H7 (cell line): ENCODE data around the gene DDX51. TPM values are rescaled to one million over a fixed set of nuclear protein-coding genes. Genes with fewer than 3 reads are reported as not detected.
A peak's percentile ranks its signal among the peaks of the same experiment; 100 is the strongest.
"Not testable (repeated sequence)": the region's sequence is repeated elsewhere in the genome, so short reads cannot be mapped to it uniquely, and the experiment has no call there.

ENCODE experiments used
- DNase-seq: peaks from one replicate; pipeline ENCODE4 v3.0.0; 2012
- H3K27me3 ChIP-seq: 2 replicates; pipeline ENCODE4 v1.6.0; 2011; ENCODE audit warnings: mild to moderate bottlenecking, low read length; ENCODE audit not compliant: control insufficient read depth, insufficient read depth
- H3K36me3 ChIP-seq: replicated peaks from 2 replicates; pipeline ENCODE4 v1.5.1; 2011; ENCODE audit warnings: low read length; ENCODE audit not compliant: control insufficient read depth, insufficient read depth
- H3K4me3 ChIP-seq: 2 replicates; pipeline ENCODE4 v1.5.1; 2011; ENCODE audit warnings: low read depth, mild to moderate bottlenecking, control low read depth, low read length, moderate library complexity; ENCODE audit not compliant: insufficient read depth
- total RNA-seq: library from RNA; depleted of rRNA; stranded (reverse); fragments of >200 nt; shearing (Covaris generic); gene quantifications from 2 replicates; pipeline ENCODE4 v1.2.3, GENCODE V29; 2014

DDX51 gene
- total RNA-seq, 1 experiment from 2014 or later, result 16.1 TPM

DNA sequence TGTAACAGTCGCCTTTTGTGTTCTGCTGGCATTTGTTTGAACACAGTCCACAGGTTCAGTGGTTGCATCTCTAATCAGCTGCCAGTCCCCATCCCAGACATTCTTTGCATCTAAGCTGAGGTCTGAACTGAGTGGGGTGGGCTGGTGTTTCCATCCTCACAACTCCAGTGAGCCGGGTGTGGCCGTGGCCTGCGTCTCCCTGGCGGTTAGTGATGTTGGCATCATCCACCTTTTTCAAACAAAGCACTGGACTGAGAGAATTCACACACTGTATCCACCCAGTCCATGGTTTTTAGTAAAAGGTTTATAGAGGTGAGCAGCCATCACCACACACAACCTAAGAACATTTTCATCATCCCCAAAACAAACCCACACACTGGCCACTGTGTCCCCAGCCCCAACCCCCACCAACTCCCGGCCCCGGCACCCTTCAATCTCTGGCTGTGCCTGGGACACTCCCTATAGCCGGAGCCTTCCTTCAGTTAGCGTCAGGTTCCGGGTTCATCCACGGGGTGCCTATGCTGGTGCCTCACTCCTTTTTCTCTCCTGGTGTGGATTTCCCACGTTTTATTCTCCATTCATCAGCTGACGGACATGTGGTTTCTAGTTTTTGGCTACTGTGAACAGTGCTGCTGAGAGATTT lies 6.5 kb downstream of the DDX51 start:
- no peak for DNase-seq
- Histone ChIP-seq H3K27me3 (no peaks in the 10 kb centered on the region), H3K4me3 (no peak overlapping the region), H3K36me3 (peaks cover 21% of the 10 kb centered on the region)

DNA sequence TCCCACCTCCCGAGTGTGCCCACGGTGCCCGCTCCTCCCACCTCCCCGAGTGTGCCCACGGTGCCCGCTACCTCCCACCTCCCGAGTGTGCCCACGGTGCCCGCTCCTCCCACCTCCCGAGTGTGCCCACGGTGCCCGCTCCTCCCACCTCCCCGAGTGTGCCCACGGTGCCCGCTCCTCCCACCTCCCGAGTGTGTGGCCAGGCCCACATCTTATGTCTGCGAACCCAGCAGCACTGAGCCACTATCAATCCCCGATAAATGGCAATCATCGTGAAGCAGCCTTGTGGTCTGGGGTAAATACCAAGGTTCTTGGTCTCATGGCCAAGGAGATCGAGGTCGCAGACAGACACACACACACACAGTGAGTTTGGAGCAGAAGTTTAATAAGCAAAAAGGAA lies 7.9 kb downstream of the DDX51 start:
- H3K4me3 ChIP-seq, H3K27me3 ChIP-seq, DNase-seq: not testable (repeated sequence)
- H3K36me3 ChIP-seq, result peaks cover 17% of the 10 kb centered on the region

DNA sequence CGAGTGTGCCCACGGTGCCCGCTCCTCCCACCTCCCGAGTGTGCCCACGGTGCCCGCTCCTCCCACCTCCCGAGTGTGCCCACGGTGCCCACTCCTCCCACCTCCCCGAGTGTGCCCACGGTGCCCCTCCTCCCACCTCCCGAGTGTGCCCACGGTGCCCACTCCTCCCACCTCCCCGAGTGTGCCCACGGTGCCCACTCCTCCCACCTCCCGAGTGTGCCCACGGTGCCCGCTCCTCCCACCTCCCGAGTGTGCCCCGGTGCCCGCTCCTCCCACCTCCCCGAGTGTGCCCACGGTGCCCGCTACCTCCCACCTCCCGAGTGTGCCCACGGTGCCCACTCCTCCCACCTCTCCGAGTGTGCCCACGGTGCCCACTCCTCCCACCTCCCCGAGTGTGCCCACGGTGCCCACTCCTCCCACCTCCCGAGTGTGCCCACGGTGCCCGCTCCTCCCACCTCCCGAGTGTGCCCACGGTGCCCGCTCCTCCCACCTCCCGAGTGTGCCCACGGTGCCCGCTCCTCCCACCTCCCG lies 9.4 kb downstream of the DDX51 start:
- not testable (repeated sequence) for DNase-seq, H3K27me3 ChIP-seq, H3K36me3 ChIP-seq, H3K4me3 ChIP-seq

DNA sequence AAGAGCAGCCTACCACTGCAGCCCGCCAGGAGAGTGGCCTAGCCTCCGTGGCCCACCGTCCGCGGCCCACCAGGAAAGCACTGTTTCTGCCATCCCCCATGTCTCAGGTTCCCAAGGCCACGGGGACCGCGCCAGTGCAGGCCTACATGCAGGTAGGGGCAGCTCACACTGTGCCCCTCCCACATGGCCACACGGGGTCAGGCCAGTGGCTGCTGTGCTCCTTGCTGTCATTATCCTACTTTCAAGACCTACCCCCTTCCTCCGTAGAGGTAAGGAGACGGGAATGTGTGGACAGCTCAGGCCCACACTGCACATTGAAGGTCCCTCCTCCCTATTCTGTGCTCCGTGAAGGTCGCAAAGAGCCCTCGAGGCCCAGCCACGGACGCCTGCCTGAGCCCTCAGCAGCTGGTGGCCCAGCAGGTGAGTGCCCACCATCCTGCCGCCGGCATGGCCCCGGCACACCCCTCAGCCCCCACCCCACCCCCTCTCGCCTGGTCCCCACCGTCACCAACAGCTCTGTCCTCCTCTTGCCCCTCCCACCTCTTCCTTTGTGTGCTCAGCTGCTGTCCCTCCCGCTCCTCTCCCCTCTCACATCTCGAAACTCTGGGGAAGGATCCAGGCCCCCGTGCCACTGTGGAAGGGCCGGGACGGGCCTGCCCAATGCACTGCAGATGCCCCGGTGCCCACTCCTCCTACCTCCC lies 10.0 kb downstream of the DDX51 start:
- no peak overlapping the region for H3K4me3 ChIP-seq
- peak; percentile 80 for DNase-seq
- peaks cover 2% of the 10 kb centered on the region for H3K36me3 ChIP-seq
- H3K27me3 ChIP-seq, result no peaks in the 10 kb centered on the region

DNA sequence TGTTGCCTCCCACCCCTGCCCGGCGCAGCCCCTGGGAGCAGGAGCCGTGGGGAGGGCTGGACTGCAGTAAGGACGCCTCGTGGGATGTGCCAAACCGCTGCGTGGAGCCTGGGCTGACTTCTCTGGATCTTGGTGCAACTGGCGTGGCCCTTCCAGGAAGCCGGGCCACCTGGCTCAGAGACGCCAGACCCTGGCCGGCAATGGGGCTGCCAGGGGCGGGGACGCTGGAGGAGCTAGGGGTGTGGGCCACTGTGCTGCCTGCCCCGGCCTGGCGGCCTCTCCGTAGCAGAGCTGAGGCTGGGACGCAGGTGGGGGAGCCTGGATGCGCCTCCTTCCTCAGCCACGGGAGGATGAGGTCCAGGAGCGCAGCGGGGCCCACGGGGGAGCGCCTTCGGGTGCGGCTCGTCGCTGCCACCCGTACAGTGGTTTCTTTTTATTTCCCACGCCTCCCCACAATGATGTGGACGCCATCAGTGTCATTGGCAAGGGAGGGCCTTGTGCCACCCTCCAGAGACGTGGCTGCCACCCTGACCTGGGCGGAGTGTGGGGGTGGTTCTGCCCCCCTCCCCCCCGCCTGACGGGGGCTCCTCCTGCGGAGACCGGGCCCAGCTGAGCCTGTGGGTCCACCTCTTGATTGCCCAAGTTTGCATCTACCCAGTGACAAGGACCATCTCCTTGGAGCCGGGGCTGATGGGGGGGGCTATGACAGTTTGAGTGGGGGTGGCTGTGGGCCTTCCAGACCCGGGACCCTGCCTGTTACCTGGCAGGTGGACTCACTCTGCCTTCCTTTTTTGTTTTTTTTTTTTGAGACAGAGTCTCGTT lies 11.3 kb downstream of the DDX51 start:
- DNase-seq, result no peak
- H3K36me3 ChIP-seq, result no peaks in the 10 kb centered on the region
- no peak overlapping the region for H3K4me3 ChIP-seq
- no peaks in the 10 kb centered on the region for H3K27me3 ChIP-seq

DNA sequence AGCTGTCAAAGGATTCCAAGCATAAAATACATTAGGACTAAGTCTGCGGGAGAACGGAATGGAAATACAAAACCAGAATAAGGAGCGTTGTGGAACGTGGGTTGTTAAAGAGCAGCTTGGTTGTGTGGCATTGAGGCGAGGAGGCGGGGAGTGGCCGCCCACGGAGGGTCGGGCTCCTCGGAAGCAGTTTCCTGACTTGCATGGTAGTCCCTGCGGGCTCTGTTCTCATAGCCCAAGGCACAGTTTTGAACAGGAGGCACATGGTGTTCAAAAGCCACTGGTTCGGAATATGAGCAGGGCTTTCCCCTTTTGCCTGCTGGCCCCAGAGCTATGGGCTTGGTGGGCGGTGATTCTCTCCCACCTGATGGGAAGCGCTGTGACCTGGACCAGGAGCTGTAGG lies 12.2 kb downstream of the DDX51 start:
- Histone ChIP-seq H3K27me3 (no peaks in the 10 kb centered on the region), H3K36me3 (no peaks in the 10 kb centered on the region; the same call in 1 of the 2 replicates), H3K4me3 (no peak overlapping the region)
- no peak for DNase-seq

DNA sequence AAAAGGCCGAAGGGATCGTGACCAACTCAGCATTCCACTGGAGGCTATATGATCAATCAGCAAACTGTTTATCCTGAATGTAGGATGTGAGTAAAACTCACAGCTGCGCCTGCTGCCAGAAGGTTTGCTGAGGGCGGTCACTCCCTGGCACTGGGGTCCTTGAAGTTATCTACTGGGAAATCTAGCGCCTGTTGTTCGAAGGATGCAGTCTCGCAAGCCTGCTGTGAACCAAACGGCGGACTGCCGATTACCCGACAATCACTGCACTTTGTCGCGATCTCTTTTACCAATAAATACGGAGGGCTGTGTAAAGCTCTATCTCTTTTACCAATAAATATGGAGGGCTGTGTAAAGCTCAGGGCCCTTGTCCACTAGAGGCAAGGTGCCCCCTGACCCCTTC lies 12.9 kb downstream of the DDX51 start:
- Histone ChIP-seq H3K27me3 (no peaks in the 10 kb centered on the region), H3K36me3 (peaks cover 4% of the 10 kb centered on the region), H3K4me3 (no peak overlapping the region)
- no peak for DNase-seq

DNA sequence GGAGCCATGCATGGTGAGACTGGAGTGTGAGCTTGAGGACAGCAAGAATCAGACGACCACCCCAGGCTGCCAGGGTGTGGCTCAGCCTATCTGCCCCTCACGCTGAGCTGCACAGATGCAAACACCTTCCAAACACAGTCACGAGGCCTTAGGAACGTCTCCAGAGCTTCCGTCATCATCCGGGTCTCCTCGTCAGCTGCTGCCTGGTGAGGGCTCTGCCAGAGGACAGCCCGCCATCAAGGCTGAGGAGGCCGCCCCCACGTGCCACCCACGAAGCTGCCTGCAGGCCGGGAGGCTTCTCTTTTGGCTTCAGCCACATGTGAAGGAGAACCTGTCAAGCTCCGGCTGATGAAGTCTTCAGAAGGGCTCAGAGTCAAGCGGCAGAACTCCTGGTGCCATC lies 13.4 kb downstream of the DDX51 start:
- Histone ChIP-seq H3K4me3 (no peak overlapping the region), H3K27me3 (no peaks in the 10 kb centered on the region), H3K36me3 (peaks cover 6% of the 10 kb centered on the region)
- no peak for DNase-seq

DNA sequence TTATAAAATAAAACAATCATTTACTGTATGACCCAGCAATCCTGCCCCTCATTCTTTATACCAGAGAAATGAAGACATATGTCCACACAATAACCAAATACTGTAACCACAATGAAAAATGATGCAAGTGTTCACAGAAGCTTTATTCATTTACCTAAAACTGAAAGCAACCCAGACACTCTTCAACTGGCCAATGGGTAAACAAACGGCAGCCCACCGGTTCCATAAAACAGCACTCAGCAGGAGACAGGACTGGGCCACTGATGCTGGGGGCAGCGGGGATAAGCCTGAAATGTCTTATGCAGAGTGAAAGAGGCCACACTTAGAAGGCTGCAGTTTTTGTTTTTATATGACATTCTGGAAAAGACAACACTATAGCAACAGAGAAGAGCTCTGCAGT lies 15.1 kb downstream of the DDX51 start:
- H3K36me3 ChIP-seq, result peaks cover 6% of the 10 kb centered on the region
- no peak for DNase-seq

DNA sequence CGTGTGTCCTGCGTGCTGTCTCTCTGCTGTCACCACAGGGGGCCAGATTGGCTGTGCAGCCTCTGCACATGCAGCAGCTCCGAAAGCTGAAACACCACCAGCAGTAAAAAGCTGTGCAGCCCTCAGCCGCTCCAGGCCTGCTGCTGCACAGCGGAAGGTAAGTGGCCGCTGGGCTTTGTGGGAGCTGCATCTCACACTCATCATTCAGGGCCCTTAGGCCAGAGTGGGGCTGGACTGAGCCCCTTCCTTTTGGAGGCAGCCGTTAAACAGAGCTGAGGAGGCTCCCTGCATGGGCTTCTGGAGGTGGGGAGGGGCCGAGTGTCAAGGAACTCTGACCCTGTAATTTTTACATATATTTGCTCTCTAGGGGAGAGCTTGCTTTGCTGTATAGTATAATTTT lies 17.1 kb downstream of the DDX51 start:
- H3K4me3 ChIP-seq, result no peak overlapping the region
- peak; percentile 13 for DNase-seq
- H3K27me3 ChIP-seq, result no peaks in the 10 kb centered on the region
- peaks cover 6% of the 10 kb centered on the region for H3K36me3 ChIP-seq

More for the DNA sequence above, 15.1 kb downstream of the DDX51 start:
- H3K4me3 ChIP-seq, result no peak overlapping the region
- no peaks in the 10 kb centered on the region for H3K27me3 ChIP-seq

DNA sequence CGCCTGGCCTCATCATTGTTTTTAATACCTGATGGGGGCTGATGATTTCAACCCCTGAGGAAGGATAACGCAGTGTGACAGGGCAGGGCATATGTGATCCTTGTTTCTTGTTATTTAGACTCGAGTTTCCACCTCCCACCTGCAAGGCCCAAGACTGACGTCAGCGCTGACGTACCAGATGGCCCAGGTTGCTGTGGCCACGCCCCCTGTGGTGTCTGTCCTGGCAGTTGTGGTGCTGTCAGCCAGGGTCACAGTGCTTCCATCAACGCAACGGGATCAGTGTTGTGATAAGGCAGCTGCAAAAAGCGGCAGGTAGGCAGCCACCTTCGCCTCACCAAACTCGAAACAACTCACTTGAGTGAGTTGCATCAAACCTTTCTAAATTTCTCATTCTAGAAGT lies 18.4 kb downstream of the DDX51 start:
- Histone ChIP-seq H3K27me3 (no peaks in the 10 kb centered on the region), H3K4me3 (no peak overlapping the region), H3K36me3 (peaks cover 6% of the 10 kb centered on the region)
- DNase-seq, result peak; percentile 30

DNA sequence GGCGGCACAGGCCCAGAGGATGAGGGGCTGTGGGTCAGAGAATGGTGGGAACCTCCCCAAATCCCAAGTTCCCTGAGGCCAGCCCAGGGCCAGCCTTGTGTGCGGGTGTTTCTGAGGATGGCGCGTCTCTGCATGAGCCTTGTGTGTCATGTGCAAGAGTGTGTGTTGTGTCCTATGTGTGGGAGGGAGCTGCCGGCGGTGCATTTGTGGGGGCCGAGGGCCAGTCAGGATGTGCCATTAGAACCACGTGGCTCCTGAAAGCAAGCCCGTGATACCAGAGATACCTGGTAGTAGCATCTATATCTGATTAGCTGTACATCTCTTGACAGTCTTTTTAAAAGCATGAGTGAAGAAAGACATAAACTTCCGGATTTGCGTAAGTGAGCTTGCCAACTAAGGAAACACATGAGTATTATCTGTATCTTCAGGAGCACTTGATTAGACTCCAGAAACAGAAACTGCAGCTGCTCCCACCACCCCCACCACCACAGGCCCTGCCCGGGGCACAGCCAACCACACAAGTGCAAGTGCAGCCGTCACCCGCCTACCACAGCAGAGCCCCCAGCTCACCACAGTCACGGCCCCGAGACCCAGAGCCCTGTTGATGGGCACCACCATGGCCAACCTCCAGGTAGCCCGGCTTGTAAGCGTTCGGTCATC lies 19.2 kb downstream of the DDX51 start:
- Histone ChIP-seq H3K36me3 (peaks cover 6% of the 10 kb centered on the region), H3K4me3 (no peak overlapping the region), H3K27me3 (no peaks in the 10 kb centered on the region)
- no peak for DNase-seq

DNA sequence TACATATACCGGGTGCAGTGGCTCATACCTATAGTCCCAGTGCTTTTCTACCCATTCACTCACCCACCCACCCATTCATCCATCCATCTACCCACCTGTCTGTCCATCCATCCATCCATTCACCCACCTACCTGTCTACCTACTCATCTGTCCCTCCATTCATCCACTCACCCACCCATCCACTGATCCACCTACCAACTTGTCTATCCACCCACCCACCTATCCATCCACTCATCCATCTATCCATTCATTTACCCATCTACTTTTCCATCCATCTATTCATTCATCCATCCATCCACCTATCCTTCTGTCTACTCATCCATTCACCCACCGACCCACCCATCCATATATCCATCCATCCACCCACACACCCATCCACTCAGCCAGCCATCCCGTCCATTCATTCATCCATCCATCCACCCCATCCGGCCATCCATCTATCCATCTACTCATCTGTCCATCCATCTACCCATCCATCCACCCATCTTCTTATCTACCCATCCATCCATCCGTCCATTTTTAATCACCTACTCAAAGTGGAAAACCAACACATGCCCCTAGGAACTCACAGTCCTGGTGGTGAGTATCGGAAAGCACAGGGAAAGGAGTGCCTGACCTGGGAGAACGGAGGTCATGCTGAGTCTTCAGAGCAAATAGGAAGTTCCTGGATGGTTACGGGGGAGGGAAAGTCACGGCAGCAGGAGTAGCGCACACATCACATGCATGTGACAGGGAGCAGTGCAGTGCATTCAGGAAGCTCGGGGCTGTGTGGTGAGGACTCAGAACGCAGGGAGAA lies 20.0 kb downstream of the DDX51 start:
- no peak overlapping the region for H3K4me3 ChIP-seq
- DNase-seq, result no peak
- no peaks in the 10 kb centered on the region for H3K27me3 ChIP-seq
- H3K36me3 ChIP-seq, result peaks cover 6% of the 10 kb centered on the region

DNA sequence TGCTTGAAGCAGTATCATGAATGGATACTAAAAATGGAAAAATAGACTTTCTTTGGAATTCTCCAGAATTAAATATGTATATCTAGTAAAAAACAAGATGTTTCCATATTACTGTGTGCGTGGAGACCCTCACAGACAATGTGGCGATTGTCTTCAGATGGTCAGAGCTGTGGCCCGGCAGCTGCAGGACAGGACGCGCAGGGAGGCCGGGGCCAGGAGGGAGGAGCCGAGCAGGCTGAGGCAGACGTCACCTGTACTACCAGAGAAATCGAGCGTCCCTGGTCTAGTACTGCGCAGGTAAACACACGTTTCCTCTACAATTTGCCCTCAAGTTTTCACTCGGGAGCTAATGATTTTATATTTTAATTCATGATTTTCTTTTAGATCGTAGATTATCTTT lies 22.8 kb downstream of the DDX51 start:
- no peaks in the 10 kb centered on the region for H3K27me3 ChIP-seq
- H3K4me3 ChIP-seq, result no peak overlapping the region
- DNase-seq, result peak; percentile 36
- peaks cover 1% of the 10 kb centered on the region for H3K36me3 ChIP-seq
